ENCODE data around the gene SPATS1.

Gene SPATS1

DNA sequence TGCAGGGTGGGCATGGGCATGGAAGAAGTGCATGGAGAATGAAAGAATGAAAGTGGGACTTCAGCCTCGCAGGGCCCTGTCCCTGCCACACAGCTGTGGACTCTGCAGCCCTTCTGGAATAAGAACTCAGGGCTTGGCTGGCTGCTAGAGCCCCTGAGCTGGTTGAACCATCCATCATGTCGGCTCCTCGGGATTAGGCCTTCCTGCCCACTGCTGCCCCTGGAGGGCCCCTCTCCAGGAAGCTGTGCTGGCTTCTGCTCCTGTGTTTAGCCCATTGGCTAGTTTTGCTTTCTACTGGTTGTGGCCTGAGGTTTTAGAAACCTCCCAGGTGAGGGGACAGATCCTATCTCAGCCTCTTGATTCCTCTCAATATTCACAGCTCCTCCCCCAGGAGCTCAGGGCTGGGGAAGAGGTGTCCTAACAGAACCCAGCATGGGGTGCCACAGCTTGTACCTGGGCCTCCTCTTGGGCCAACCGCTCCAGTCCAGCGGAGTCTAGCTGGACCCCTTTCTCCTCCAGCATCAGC is 37.2 kb upstream of the SPATS1 start (continued):
- TF ChIP-seq SNAI2 (CRISPR knock-in tag; IDR thresholded peaks at IDR 0.05), result no peak
- TF ChIP-seq, protein P1, sequence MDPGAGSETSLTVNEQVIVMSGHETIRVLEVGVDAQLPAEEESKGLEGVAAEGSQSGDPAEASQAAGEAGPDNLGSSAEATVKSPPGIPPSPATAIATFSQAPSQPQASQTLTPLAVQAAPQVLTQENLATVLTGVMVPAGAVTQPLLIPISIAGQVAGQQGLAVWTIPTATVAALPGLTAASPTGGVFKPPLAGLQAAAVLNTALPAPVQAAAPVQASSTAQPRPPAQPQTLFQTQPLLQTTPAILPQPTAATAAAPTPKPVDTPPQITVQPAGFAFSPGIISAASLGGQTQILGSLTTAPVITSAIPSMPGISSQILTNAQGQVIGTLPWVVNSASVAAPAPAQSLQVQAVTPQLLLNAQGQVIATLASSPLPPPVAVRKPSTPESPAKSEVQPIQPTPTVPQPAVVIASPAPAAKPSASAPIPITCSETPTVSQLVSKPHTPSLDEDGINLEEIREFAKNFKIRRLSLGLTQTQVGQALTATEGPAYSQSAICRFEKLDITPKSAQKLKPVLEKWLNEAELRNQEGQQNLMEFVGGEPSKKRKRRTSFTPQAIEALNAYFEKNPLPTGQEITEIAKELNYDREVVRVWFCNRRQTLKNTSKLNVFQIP (CRISPR knock-in tag; IDR thresholded peaks at IDR 0.05; ENCODE audit: borderline replicate concordance, low read depth), result no peak
- TF ChIP-seq, protein P2, sequence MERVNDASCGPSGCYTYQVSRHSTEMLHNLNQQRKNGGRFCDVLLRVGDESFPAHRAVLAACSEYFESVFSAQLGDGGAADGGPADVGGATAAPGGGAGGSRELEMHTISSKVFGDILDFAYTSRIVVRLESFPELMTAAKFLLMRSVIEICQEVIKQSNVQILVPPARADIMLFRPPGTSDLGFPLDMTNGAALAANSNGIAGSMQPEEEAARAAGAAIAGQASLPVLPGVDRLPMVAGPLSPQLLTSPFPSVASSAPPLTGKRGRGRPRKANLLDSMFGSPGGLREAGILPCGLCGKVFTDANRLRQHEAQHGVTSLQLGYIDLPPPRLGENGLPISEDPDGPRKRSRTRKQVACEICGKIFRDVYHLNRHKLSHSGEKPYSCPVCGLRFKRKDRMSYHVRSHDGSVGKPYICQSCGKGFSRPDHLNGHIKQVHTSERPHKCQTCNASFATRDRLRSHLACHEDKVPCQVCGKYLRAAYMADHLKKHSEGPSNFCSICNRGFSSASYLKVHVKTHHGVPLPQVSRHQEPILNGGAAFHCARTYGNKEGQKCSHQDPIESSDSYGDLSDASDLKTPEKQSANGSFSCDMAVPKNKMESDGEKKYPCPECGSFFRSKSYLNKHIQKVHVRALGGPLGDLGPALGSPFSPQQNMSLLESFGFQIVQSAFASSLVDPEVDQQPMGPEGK (CRISPR knock-in tag; IDR thresholded peaks at IDR 0.05; ENCODE audit: borderline replicate concordance), result no peak

DNA sequence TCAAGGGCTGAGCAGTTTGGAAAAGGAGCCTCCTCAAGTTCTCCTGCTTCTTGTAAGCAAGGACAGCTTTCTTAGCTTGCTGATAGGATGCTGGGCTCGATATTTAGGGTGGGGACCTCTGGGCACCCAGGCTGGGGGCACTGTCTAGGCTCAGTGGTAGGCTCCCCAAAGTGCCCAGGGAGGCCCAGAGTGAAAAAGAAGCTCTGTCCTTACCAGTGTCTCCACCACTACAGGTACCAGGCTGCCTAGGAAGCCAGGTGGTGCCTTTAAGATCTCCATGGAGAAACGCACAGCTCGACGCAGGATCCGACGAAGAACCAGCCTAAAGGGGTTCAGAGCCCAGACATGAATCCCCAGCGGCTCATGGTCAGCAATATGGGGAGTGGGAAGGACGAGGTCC is 35.7 kb upstream of the SPATS1 start:
- no peak for ATAC-seq
- no peak for TF ChIP-seq ZFP30 (CRISPR knock-in tag; IDR thresholded peaks at IDR 0.05)

DNA sequence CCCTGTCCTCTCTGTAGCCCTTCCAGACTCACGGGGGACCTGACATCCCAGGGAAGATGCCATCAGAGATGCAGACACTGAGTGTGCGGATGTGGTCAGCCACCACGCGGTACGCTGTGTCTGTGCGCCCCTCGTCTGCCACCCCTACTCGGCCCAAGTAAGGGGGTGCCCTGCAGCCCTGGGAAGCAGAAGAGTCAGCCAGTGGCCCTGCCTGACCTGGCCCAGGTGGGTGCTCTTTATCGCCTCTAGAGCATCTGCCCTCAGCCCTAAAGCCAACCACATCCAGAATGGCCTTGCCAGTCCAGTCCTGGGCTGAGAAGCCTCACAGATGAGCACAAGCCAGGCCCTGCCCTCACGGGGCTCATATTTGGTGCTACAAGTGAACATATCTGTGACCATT is 35.2 kb upstream of the SPATS1 start:
- TF ChIP-seq, protein P3, sequence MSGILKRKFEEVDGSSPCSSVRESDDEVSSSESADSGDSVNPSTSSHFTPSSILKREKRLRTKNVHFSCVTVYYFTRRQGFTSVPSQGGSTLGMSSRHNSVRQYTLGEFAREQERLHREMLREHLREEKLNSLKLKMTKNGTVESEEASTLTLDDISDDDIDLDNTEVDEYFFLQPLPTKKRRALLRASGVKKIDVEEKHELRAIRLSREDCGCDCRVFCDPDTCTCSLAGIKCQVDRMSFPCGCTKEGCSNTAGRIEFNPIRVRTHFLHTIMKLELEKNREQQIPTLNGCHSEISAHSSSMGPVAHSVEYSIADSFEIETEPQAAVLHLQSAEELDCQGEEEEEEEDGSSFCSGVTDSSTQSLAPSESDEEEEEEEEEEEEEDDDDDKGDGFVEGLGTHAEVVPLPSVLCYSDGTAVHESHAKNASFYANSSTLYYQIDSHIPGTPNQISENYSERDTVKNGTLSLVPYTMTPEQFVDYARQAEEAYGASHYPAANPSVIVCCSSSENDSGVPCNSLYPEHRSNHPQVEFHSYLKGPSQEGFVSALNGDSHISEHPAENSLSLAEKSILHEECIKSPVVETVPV (CRISPR knock-in tag; IDR thresholded peaks at IDR 0.05), result no peak
- TF ChIP-seq, protein P2 (CRISPR knock-in tag; IDR thresholded peaks at IDR 0.05; ENCODE audit: borderline replicate concordance), result no peak
- TF ChIP-seq ISL1 (CRISPR knock-in tag; IDR thresholded peaks at IDR 0.05) (no peak), ZC3H10 (CRISPR knock-in tag; IDR thresholded peaks at IDR 0.05) (no peak), SNAI2 (CRISPR knock-in tag; IDR thresholded peaks at IDR 0.05) (no peak), ARNTL (CRISPR knock-in tag; IDR thresholded peaks at IDR 0.05; ENCODE audit: borderline replicate concordance, low read depth) (no peak), ZFP3 (CRISPR knock-in tag; IDR thresholded peaks at IDR 0.05) (no peak), TOX (CRISPR knock-in tag; IDR thresholded peaks at IDR 0.05; ENCODE audit: borderline replicate concordance) (no peak)
- TF ChIP-seq, protein P4, sequence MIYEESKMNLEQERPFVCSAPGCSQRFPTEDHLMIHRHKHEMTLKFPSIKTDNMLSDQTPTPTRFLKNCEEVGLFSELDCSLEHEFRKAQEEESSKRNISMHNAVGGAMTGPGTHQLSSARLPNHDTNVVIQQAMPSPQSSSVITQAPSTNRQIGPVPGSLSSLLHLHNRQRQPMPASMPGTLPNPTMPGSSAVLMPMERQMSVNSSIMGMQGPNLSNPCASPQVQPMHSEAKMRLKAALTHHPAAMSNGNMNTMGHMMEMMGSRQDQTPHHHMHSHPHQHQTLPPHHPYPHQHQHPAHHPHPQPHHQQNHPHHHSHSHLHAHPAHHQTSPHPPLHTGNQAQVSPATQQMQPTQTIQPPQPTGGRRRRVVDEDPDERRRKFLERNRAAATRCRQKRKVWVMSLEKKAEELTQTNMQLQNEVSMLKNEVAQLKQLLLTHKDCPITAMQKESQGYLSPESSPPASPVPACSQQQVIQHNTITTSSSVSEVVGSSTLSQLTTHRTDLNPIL (CRISPR knock-in tag; IDR thresholded peaks at IDR 0.05; ENCODE audit: low read depth), result no peak
- no peak for ATAC-seq

DNA sequence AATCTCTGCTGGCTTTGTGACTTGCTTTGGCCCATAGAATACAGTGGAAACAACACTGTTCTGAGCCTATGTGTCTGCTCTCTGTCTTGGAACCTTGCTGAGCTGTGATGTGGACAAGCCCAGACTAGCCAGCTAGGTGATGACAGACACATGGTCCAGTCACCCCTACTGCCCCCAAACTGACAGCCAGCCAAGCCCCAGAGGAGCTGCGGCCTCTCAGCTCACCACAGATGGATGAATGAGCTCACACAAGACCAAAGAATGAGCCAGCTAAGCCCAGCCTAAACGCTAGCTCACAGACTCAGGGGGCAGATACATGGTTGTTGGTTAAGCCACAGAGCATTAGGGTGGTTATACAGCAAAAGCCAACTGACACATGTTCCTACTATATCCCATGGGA is 33.4 kb upstream of the SPATS1 start:
- no peak for ATAC-seq
- TF ChIP-seq ZNF565 (CRISPR knock-in tag; conservative IDR thresholded peaks at IDR 0.05; ENCODE audit: low read depth) (no peak), OSR1 (CRISPR knock-in tag; IDR thresholded peaks at IDR 0.05) (no peak), GLIS3 (CRISPR knock-in tag; IDR thresholded peaks at IDR 0.05) (no peak), ISL1 (CRISPR knock-in tag; IDR thresholded peaks at IDR 0.05) (no peak), ARNTL (CRISPR knock-in tag; IDR thresholded peaks at IDR 0.05; ENCODE audit: borderline replicate concordance, low read depth) (no peak), TCF4 (CRISPR knock-in tag; IDR thresholded peaks at IDR 0.05; ENCODE audit: borderline replicate concordance) (no peak), SNAI2 (CRISPR knock-in tag; IDR thresholded peaks at IDR 0.05) (no peak), ZFP30 (CRISPR knock-in tag; IDR thresholded peaks at IDR 0.05) (no peak), CSDC2 (CRISPR knock-in tag; IDR thresholded peaks at IDR 0.05) (no peak), ZNF8 (CRISPR knock-in tag; IDR thresholded peaks at IDR 0.05) (no peak), ZFP3 (CRISPR knock-in tag; IDR thresholded peaks at IDR 0.05) (no peak)
- TF ChIP-seq, protein P3 (CRISPR knock-in tag; IDR thresholded peaks at IDR 0.05), result no peak
- TF ChIP-seq, protein P2 (CRISPR knock-in tag; IDR thresholded peaks at IDR 0.05; ENCODE audit: borderline replicate concordance), result no peak
- TF ChIP-seq, protein P5, sequence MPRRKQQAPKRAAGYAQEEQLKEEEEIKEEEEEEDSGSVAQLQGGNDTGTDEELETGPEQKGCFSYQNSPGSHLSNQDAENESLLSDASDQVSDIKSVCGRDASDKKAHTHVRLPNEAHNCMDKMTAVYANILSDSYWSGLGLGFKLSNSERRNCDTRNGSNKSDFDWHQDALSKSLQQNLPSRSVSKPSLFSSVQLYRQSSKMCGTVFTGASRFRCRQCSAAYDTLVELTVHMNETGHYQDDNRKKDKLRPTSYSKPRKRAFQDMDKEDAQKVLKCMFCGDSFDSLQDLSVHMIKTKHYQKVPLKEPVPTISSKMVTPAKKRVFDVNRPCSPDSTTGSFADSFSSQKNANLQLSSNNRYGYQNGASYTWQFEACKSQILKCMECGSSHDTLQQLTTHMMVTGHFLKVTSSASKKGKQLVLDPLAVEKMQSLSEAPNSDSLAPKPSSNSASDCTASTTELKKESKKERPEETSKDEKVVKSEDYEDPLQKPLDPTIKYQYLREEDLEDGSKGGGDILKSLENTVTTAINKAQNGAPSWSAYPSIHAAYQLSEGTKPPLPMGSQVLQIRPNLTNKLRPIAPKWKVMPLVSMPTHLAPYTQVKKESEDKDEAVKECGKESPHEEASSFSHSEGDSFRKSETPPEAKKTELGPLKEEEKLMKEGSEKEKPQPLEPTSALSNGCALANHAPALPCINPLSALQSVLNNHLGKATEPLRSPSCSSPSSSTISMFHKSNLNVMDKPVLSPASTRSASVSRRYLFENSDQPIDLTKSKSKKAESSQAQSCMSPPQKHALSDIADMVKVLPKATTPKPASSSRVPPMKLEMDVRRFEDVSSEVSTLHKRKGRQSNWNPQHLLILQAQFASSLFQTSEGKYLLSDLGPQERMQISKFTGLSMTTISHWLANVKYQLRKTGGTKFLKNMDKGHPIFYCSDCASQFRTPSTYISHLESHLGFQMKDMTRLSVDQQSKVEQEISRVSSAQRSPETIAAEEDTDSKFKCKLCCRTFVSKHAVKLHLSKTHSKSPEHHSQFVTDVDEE (CRISPR knock-in tag; IDR thresholded peaks at IDR 0.05), result no peak
- TF ChIP-seq, protein P4 (CRISPR knock-in tag; IDR thresholded peaks at IDR 0.05; ENCODE audit: low read depth), result no peak

Data from SK-N-SH treated with all-trans-retinoic acid at 6 μM for 48 hours (cell line).